H1 (cell line): ENCODE measurements around the gene DLG5. TPM values are rescaled to one million over a fixed set of nuclear protein-coding genes. Genes with fewer than 3 reads are reported as not detected.

Experiments used
- CTCF ChIA-PET: fragments of 300-600 bp; sonication (Branson Sonifier 250); formaldehyde crosslinking; loops from one replicate; lab custom pipeline; 2021; ENCODE audit not compliant: partially characterized antibody; lab: Charles Lee
- POLR2A ChIA-PET: fragments of 300-600 bp; sonication (Branson Sonifier 250); formaldehyde crosslinking; loops from one replicate; lab custom pipeline; 2021; ENCODE audit warnings: inconsistent platforms; ENCODE audit not compliant: partially characterized antibody; lab: Charles Lee
- DNase-seq, 2 experiments: peaks; one replicate each; pipeline versions ENCODE4 v3.0.0 to v3.0.0-alpha.2; 2010 to 2022; ENCODE audit warnings: low spot score in 2 of 2, low read depth in 1 of 2, mixed read lengths in 1 of 2
- FAIRE-seq: peaks from 2 replicates; lab custom pipeline; 2011; peaks lifted over from hg19 to GRCh38; lab: Jason Lieb, UNC
- H2AFZ ChIP-seq: 2 replicates; pipeline ENCODE4 v1.8.1; 2012; ENCODE audit warnings: low read length, inconsistent platforms
- H2AK5ac ChIP-seq: 2 replicates; pipeline ENCODE4 v1.6.1; 2013; ENCODE audit warnings: low read depth, low read length
- H2BK120ac ChIP-seq: replicated peaks from 2 replicates; pipeline ENCODE3; 2013; ENCODE audit warnings: low read depth, low read length, inconsistent platforms
- H2BK12ac ChIP-seq: 2 replicates; pipeline ENCODE4 v1.6.1; 2013; ENCODE audit warnings: low read depth, low read length
- H2BK15ac ChIP-seq: 2 replicates; pipeline ENCODE4 v1.6.1; 2013; ENCODE audit warnings: low read length
- H2BK20ac ChIP-seq: 2 replicates; pipeline ENCODE4 v1.6.1; 2013; ENCODE audit warnings: low read length
- H2BK5ac ChIP-seq: 2 replicates; pipeline ENCODE4 v1.6.1; 2013; ENCODE audit warnings: low read depth, low read length
- H3K14ac ChIP-seq: 2 replicates; pipeline ENCODE4 v1.6.1; 2013; ENCODE audit warnings: inconsistent platforms; ENCODE audit not compliant: insufficient read length
- H3K18ac ChIP-seq: 2 replicates; pipeline ENCODE4 v1.6.1; 2013; ENCODE audit warnings: low read length; ENCODE audit errors: extremely low read depth
- H3K23ac ChIP-seq: 2 replicates; pipeline ENCODE4 v1.6.1; 2013; ENCODE audit warnings: inconsistent platforms; ENCODE audit not compliant: insufficient read length
- H3K23me2 ChIP-seq: 2 replicates; pipeline ENCODE4 v1.6.1; 2013; ENCODE audit warnings: low read depth, low read length
- H3K27ac ChIP-seq: 2 replicates; pipeline ENCODE4 v1.6.1; 2011; ENCODE audit warnings: low read depth, low read length, inconsistent platforms
- H3K27me3 ChIP-seq, 4 experiments: replicated peaks in 1 of 4; 1 replicate in 1 of 4; 2 replicates in 3 of 4; pipeline versions ENCODE4 v1.6.1 to v1.8.1; 2011 to 2013; ENCODE audit warnings: low read length in 3 of 4, mild to moderate bottlenecking in 3 of 4, inconsistent platforms in 2 of 4, mixed read lengths in 2 of 4, moderate library complexity in 1 of 4; ENCODE audit not compliant: control insufficient read depth in 3 of 4, insufficient read depth in 3 of 4; ENCODE audit errors: extremely low read depth in 1 of 4
- H3K36me3 ChIP-seq, 4 experiments: 2 replicates each; pipeline versions ENCODE4 v1.6.1 to v1.8.1; 2011 to 2013; ENCODE audit warnings: mild to moderate bottlenecking in 4 of 4, low read length in 3 of 4, moderate library complexity in 2 of 4, control low read depth in 1 of 4, inconsistent platforms in 1 of 4; ENCODE audit not compliant: insufficient read depth in 4 of 4, control insufficient read depth in 2 of 4
- H3K4ac ChIP-seq: replicated peaks from 2 replicates; pipeline ENCODE3; 2013; ENCODE audit warnings: low read length, low read depth, mixed read lengths, inconsistent platforms; ENCODE audit not compliant: insufficient read length
- H3K4me1 ChIP-seq, 4 experiments: replicated peaks in 1 of 4; 1 replicate in 1 of 4; 2 replicates in 3 of 4; pipeline versions ENCODE4 v1.6.1 to v1.8.1; 2011 to 2013; ENCODE audit warnings: low read length in 3 of 4, inconsistent platforms in 2 of 4, mixed read lengths in 1 of 4; ENCODE audit not compliant: insufficient read depth in 4 of 4, control insufficient read depth in 3 of 4
- H3K4me2 ChIP-seq, 2 experiments: 2 replicates each; pipeline versions ENCODE4 v1.6.1 to v1.8.1; 2011 to 2013; ENCODE audit warnings: low read depth in 2 of 2, low read length in 2 of 2, control low read depth in 1 of 2, inconsistent platforms in 1 of 2, mild to moderate bottlenecking in 1 of 2; ENCODE audit not compliant: insufficient read depth in 1 of 2
- H3K4me3 ChIP-seq, 4 experiments: fragments of 200-600, 300-600 bp in 1 of 4; sonication (generic), shearing (Covaris generic), sonication (Bioruptor Twin) in 1 of 4; 2 replicates each; pipeline versions ENCODE4 v1.5.1 to v1.8.1; 2011 to 2016; ENCODE audit warnings: low read length in 4 of 4, low read depth in 3 of 4, control low read depth in 2 of 4, inconsistent platforms in 2 of 4, mild to moderate bottlenecking in 2 of 4, mixed read lengths in 1 of 4, moderate library complexity in 1 of 4; ENCODE audit not compliant: insufficient read depth in 2 of 4; ENCODE audit errors: extremely low read depth in 1 of 4
- H3K56ac ChIP-seq: replicated peaks from 2 replicates; pipeline ENCODE3; 2013; ENCODE audit warnings: low read depth, mild to moderate bottlenecking, mixed read lengths, low read length, inconsistent platforms; ENCODE audit not compliant: insufficient read length
- H3K79me1 ChIP-seq: 2 replicates; pipeline ENCODE4 v1.6.1; 2013; ENCODE audit warnings: low read depth, low read length, control low read depth
- H3K79me2 ChIP-seq, 2 experiments: 2 replicates each; pipeline versions ENCODE4 v1.6.1 to v1.8.1; 2012 to 2013; ENCODE audit warnings: low read length in 2 of 2, mild to moderate bottlenecking in 2 of 2, inconsistent platforms in 1 of 2; ENCODE audit not compliant: insufficient read depth in 2 of 2, control insufficient read depth in 1 of 2
- H3K9ac ChIP-seq, 4 experiments: replicated peaks in 1 of 4; 1 replicate in 1 of 4; 2 replicates in 3 of 4; pipeline versions ENCODE4 v1.6.1 to v1.8.1; 2011 to 2013; ENCODE audit warnings: low read depth in 3 of 4, low read length in 3 of 4, control low read depth in 2 of 4, mild to moderate bottlenecking in 2 of 4, moderate library complexity in 2 of 4, inconsistent platforms in 1 of 4; ENCODE audit errors: extremely low read depth in 1 of 4
- H3K9me3 ChIP-seq, 2 experiments: 2 replicates each; pipeline versions ENCODE4 v1.6.1 to v1.8.1; 2012 to 2013; ENCODE audit warnings: mild to moderate bottlenecking in 2 of 2, moderate library complexity in 2 of 2, control low read depth in 1 of 2, inconsistent platforms in 1 of 2, low read depth in 1 of 2, low read length in 1 of 2, mixed read lengths in 1 of 2; ENCODE audit not compliant: insufficient read depth in 2 of 2
- H4K20me1 ChIP-seq, 2 experiments: replicated peaks in 1 of 2; 2 replicates each; pipeline versions ENCODE3 to v1.8.1; 2011 to 2013; ENCODE audit warnings: inconsistent platforms in 2 of 2, low read length in 2 of 2, mild to moderate bottlenecking in 1 of 2; ENCODE audit not compliant: insufficient read depth in 2 of 2, control insufficient read depth in 1 of 2
- H4K5ac ChIP-seq: 2 replicates; pipeline ENCODE4 v1.6.1; 2013; ENCODE audit warnings: low read length, low read depth, mixed read lengths, inconsistent platforms; ENCODE audit not compliant: insufficient read length
- H4K8ac ChIP-seq: 2 replicates; pipeline ENCODE4 v1.8.0; 2013; ENCODE audit warnings: mild to moderate bottlenecking, moderate library complexity, low read length, inconsistent platforms; ENCODE audit not compliant: insufficient read depth; ENCODE audit errors: extremely low read depth
- H4K91ac ChIP-seq: replicated peaks from 2 replicates; pipeline ENCODE3; 2013; ENCODE audit warnings: low read length, mixed read lengths, inconsistent platforms; ENCODE audit not compliant: insufficient read length
- BCL11A ChIP-seq, 2 experiments: IDR thresholded peaks; one replicate each; pipeline ENCODE4 v1.6.1; 2011; ENCODE audit warnings: low read depth in 2 of 2, low read length in 2 of 2, mild to moderate bottlenecking in 2 of 2
- CBX8 ChIP-seq: fragments of 300-800, 300-1000 bp; sonication (generic); IDR thresholded peaks from 2 replicates; pipeline ENCODE4 v1.7.1; 2016; ENCODE audit warnings: low read depth, low read length, borderline replicate concordance
- CTBP2 ChIP-seq: IDR thresholded peaks from 2 replicates; pipeline ENCODE4 v1.7.0; 2011; ENCODE audit warnings: borderline replicate concordance, mild to moderate bottlenecking, moderate library complexity, mixed read lengths, low read length; ENCODE audit not compliant: insufficient read depth, insufficient read length
- FOSL1 ChIP-seq: IDR thresholded peaks from 2 replicates; pipeline ENCODE4 v1.6.1; 2011; ENCODE audit warnings: mild to moderate bottlenecking, low read depth, low read length, moderate library complexity; ENCODE audit not compliant: insufficient read depth
- GTF2F1 ChIP-seq: IDR thresholded peaks from 2 replicates; pipeline ENCODE4 v1.6.1; 2012; ENCODE audit warnings: low read depth, low read length, improper control_type of control experiment, borderline replicate concordance
- HDAC6 ChIP-seq: IDR thresholded peaks from one replicate; pipeline ENCODE4 v1.7.1; 2012; ENCODE audit warnings: low read depth, mild to moderate bottlenecking, inconsistent platforms, low read length, moderate library complexity
- KDM4A ChIP-seq: IDR thresholded peaks from one replicate; pipeline ENCODE4 v1.7.1; 2012; ENCODE audit warnings: low read depth, mild to moderate bottlenecking, moderate library complexity, low read length, inconsistent platforms; ENCODE audit not compliant: severe bottlenecking
- NRF1 ChIP-seq: IDR thresholded peaks from 2 replicates; pipeline ENCODE4 v1.6.1; 2011; ENCODE audit warnings: mild to moderate bottlenecking, low read depth, low read length, improper control_type of control experiment
- POLR2A ChIP-seq, 2 experiments: IDR thresholded peaks; 1 replicate in 1 of 2; 2 replicates in 1 of 2; pipeline ENCODE4 v1.6.1; 2011; ENCODE audit warnings: low read depth in 2 of 2, low read length in 2 of 2, mild to moderate bottlenecking in 2 of 2; ENCODE audit errors: control extremely low read depth in 1 of 2
- SIN3A ChIP-seq, 2 experiments: IDR thresholded peaks in 1 of 2; conservative IDR thresholded peaks in 1 of 2; 2 replicates each; pipeline ENCODE4 v1.6.1; 2011 to 2012; ENCODE audit warnings: low read length in 2 of 2, improper control_type of control experiment in 1 of 2, low read depth in 1 of 2, mild to moderate bottlenecking in 1 of 2
- SP4 ChIP-seq: IDR thresholded peaks from 2 replicates; pipeline ENCODE4 v1.6.1; 2012; ENCODE audit warnings: low read length, inconsistent platforms
- TBP ChIP-seq: IDR thresholded peaks from 2 replicates; pipeline ENCODE4 v1.6.1; 2011; ENCODE audit warnings: low read depth, low read length, improper control_type of control experiment
- TEAD4 ChIP-seq: IDR thresholded peaks from 2 replicates; pipeline ENCODE4 v1.6.1; 2012; ENCODE audit warnings: low read depth, low read length, inconsistent platforms, mixed read lengths
- WGBS, 2 experiments: shearing (Covaris generic) in 1 of 2; methylation state at CpG; one replicate each; pipeline versions ENCODE4 v1.1.6 to v1.1.7; 2013 to 2015; ENCODE audit warnings: low lambda C conversion rate in 2 of 2, mixed read lengths in 2 of 2, inconsistent platforms in 1 of 2, low coverage in 1 of 2, missing lambda C conversion rate in 1 of 2; ENCODE audit not compliant: insufficient replicate concordance in 2 of 2, insufficient coverage in 1 of 2, insufficient read length in 1 of 2; ENCODE audit errors: extremely low coverage in 1 of 2, missing lambda C conversion rate in 1 of 2; 5-methylcytosine and 5-hydroxymethylcytosine counted together
- polyA plus RNA-seq, 7 experiments: library from polyadenylated mRNA; depleted of rRNA in 3 of 7; stranded (reverse) in 5 of 7; unstranded in 2 of 7; fragments of >200 nt in 5 of 7; fragments of 200-250 nt in 2 of 7; gene quantifications; 1 replicate in 5 of 7; 2 replicates in 1 of 7; 4 replicates in 1 of 7; pipeline versions ENCODE4 v1.2.1 to v1.2.3, GENCODE V29; 2011 to 2013; ENCODE audit warnings: missing spikeins in 2 of 7, mixed read lengths in 2 of 7
- total RNA-seq: library from RNA; stranded (reverse); fragmentation: NEBNext Ultra II Directional; extraction: Animal tissue kit (Norgen Biotek cat#: 25700); gene quantifications from 2 replicates; pipeline ENCODE4 v1.2.1, GENCODE V29; 2021
- TF ChIP-seq, protein P1 (sequence below): IDR thresholded peaks from 2 replicates; pipeline ENCODE4 v1.6.1; 2012; ENCODE audit warnings: inconsistent platforms

Gene DLG5
- total and polyA plus RNA-seq, 2 of the 8 experiments (the other 6 are each of a cell fraction or from before 2014, with no cell fraction given) = 15.6 to 71.4 TPM

DNA sequence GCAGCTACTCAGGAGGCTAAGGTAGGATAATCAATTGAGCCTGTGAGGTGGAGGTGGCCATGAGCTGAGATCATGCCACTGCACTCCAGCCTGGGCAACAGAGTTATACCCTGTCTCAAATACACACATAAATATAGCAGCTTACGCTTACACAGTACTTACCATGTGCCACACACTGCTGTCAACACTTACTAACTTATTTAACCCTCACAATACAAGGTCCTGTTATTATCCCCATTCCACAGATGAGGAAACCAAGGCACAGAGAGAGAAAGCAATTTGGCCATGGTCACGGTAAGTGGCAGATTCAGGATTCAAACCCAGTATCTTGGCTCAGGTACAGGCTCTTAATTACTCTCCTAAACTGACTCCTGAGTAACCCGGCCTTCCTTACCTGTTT, 19.1 kb downstream of the DLG5 start:
- Histone ChIP-seq H2BK5ac (no peak overlapping the region), H2BK15ac (no peak overlapping the region), H3K4me2 (no peak overlapping the region), H2BK12ac (no peak overlapping the region), H4K91ac (no peak overlapping the region), H3K18ac (no peak overlapping the region), H2AK5ac (no peak overlapping the region), H3K4me3 (no peak overlapping the region), H4K8ac (no peak overlapping the region), H3K23me2 (no peaks in the 10 kb centered on the region), H2AFZ (no peak overlapping the region), H2BK20ac (no peak overlapping the region), H3K27ac (no peak overlapping the region), H3K14ac (no peak overlapping the region), H3K4me1 (peaks cover 0 to 6% (median 4%) of the 10 kb centered on the region in 4 experiments; a peak in 5 of 7 replicates), H4K20me1 (peaks cover 0 to 6% of the 10 kb centered on the region in 2 experiments), H3K56ac (no peak overlapping the region), H3K79me1 (peaks cover 22% of the 10 kb centered on the region), H2BK120ac (no peak overlapping the region), H3K9me3 (no peaks in the 10 kb centered on the region), H3K9ac (no peak overlapping the region), H3K36me3 (no peaks in the 10 kb centered on the region), H3K27me3 (no peaks in the 10 kb centered on the region), H3K23ac (no peak overlapping the region), H4K5ac (no peak overlapping the region), H3K79me2 (peaks cover 10 to 89% of the 10 kb centered on the region in 2 experiments), H3K4ac (no peak overlapping the region)
- CTCF ChIA-PET = interaction anchor here (0.8 to 5.2 kb wide), 9 partner anchors 9 to 67 kb away, joined by 3 to 47 read pairs (median 4); no protein-coding TSS in a partner anchor
- WGBS, 2 experiments = 83% methylated on average over 3 of the region's 3 CpGs; no CpG with 5 or more reads in 1 of the 2 experiments
- no peak for DNase-seq
- FAIRE-seq = no peak
- POLR2A ChIA-PET = no interaction called here
- no peak for TF ChIP-seq POLR2A (IDR thresholded peaks at IDR 0.05; ENCODE audit: control extremely low read depth in 1 of 2, low read depth in 2 of 2, low read length in 2 of 2)
- TF ChIP-seq SIN3A (conservative IDR thresholded peaks at IDR 0.05 in 1 of 2, IDR thresholded peaks at IDR 0.05 in 1 of 2; ENCODE audit: low read depth in 1 of 2, low read length in 2 of 2) = no peak
- no peak for TF ChIP-seq HDAC6
- no peak for TF ChIP-seq CBX8
- no peak for TF ChIP-seq TBP
- TF ChIP-seq CTBP2 = no peak
- no peak for TF ChIP-seq NRF1
- no peak for TF ChIP-seq FOSL1
- TF ChIP-seq KDM4A = no peak
- TF ChIP-seq, protein P1, sequence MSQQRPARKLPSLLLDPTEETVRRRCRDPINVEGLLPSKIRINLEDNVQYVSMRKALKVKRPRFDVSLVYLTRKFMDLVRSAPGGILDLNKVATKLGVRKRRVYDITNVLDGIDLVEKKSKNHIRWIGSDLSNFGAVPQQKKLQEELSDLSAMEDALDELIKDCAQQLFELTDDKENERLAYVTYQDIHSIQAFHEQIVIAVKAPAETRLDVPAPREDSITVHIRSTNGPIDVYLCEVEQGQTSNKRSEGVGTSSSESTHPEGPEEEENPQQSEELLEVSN = no peak
- no peak for TF ChIP-seq GTF2F1
- no peak for TF ChIP-seq BCL11A (IDR thresholded peaks at IDR 0.05; ENCODE audit: low read depth in 2 of 2, low read length in 2 of 2)
- TF ChIP-seq TEAD4 = no peak
- TF ChIP-seq SP4 = no peak
